Keratinocyte (primary cell): ENCODE measurements around the gene DVL1. TPM values are rescaled to one million over a fixed set of nuclear protein-coding genes. Genes with fewer than 3 reads are reported as not detected.

Experiments
- DNase-seq: peaks from one replicate; pipeline ENCODE4 v3.0.0-alpha.2; 2011; ENCODE audit warnings: low read depth, missing footprints, low spot score
- FAIRE-seq: peaks from 2 replicates; lab custom pipeline; 2011; peaks lifted over from hg19 to GRCh38; lab: Jason Lieb, UNC
- H2AFZ ChIP-seq: 2 replicates; pipeline ENCODE4 v1.6.0; 2012; ENCODE audit warnings: low read length, control low read depth, inconsistent platforms; ENCODE audit not compliant: control insufficient read depth
- H3K27ac ChIP-seq: 2 replicates; pipeline ENCODE4 v1.5.1; 2011; ENCODE audit warnings: low read length; ENCODE audit not compliant: control insufficient read depth, insufficient read depth
- H3K27me3 ChIP-seq: 3 replicates; pipeline ENCODE4 v1.6.0; 2011; ENCODE audit warnings: low read length; ENCODE audit not compliant: control insufficient read depth, insufficient read depth; ENCODE audit errors: extremely low read depth
- H3K36me3 ChIP-seq, 2 experiments: 2 replicates in 1 of 2; 3 replicates in 1 of 2; pipeline ENCODE4 v1.5.1; 2011; ENCODE audit warnings: low read length in 2 of 2, mild to moderate bottlenecking in 1 of 2; ENCODE audit not compliant: control insufficient read depth in 2 of 2, insufficient read depth in 2 of 2; ENCODE audit errors: extremely low read depth in 1 of 2
- H3K4me1 ChIP-seq: 3 replicates; pipeline ENCODE4 v1.5.1; 2011; ENCODE audit warnings: low read length; ENCODE audit not compliant: control insufficient read depth, insufficient read depth; ENCODE audit errors: extremely low read depth
- H3K4me2 ChIP-seq: 3 replicates; pipeline ENCODE4 v1.6.0; 2011; ENCODE audit warnings: low read depth, low read length; ENCODE audit not compliant: control insufficient read depth, insufficient read depth; ENCODE audit errors: extremely low read depth
- H3K4me3 ChIP-seq, 3 experiments: fragments of 200-600 bp in 1 of 3; sonication (generic) in 1 of 3; 2 replicates in 2 of 3; 3 replicates in 1 of 3; pipeline ENCODE4 v1.5.1; 2011 to 2016; ENCODE audit warnings: low read length in 3 of 3, mild to moderate bottlenecking in 3 of 3, control low read depth in 2 of 3, inconsistent platforms in 1 of 3, low read depth in 1 of 3, mixed read lengths in 1 of 3, mixed run types in 1 of 3, moderate library complexity in 1 of 3; ENCODE audit not compliant: control insufficient read depth in 2 of 3, insufficient read depth in 2 of 3; ENCODE audit errors: extremely low read depth in 1 of 3
- H3K79me2 ChIP-seq: 2 replicates; pipeline ENCODE4 v1.6.0; 2012; ENCODE audit warnings: low read length; ENCODE audit not compliant: control insufficient read depth, insufficient read depth
- H3K9ac ChIP-seq: 3 replicates; pipeline ENCODE4 v1.6.0; 2011; ENCODE audit warnings: low read length; ENCODE audit not compliant: control insufficient read depth, insufficient read depth; ENCODE audit errors: extremely low read depth
- H3K9me1 ChIP-seq: 3 replicates; pipeline ENCODE4 v1.6.0; 2011; ENCODE audit warnings: low read length; ENCODE audit not compliant: control insufficient read depth, insufficient read depth; ENCODE audit errors: extremely low read depth
- H3K9me3 ChIP-seq: 2 replicates; pipeline ENCODE4 v1.5.1; 2012; ENCODE audit warnings: low read depth, low read length; ENCODE audit not compliant: control insufficient read depth
- H4K20me1 ChIP-seq: 3 replicates; pipeline ENCODE4 v1.6.0; 2011; ENCODE audit warnings: low read length; ENCODE audit not compliant: control insufficient read depth, insufficient read depth; ENCODE audit errors: extremely low read depth
- EZH2 ChIP-seq: IDR thresholded peaks from one replicate; pipeline ENCODE4 v1.6.1; 2012; ENCODE audit warnings: inconsistent platforms, mild to moderate bottlenecking, low read length, moderate library complexity
- dilution Hi-C: fragments of 300-500 bp; cut with MboI; formaldehyde crosslinking; loops from one replicate; pipeline ENCODE4 v1.7.0; 2020; ENCODE audit warnings: low sequenced_read_pairs; ENCODE audit not compliant: extremely low pct_ligation_motif_present
- polyA plus RNA-seq, 5 experiments: library from polyadenylated mRNA; depleted of rRNA in 3 of 5; stranded (reverse) in 3 of 5; stranded (forward) in 1 of 5; unstranded in 1 of 5; fragments of >200 nt; gene quantifications; 1 replicate in 1 of 5; 2 replicates in 3 of 5; 3 replicates in 1 of 5; pipeline versions ENCODE4 v1.2.1 to v1.2.3, GENCODE V29; 2011 to 2012; ENCODE audit warnings: missing spikeins in 2 of 5, low read depth in 1 of 5, low replicate concordance in 1 of 5
- TF ChIP-seq, protein P1 (sequence below), 3 experiments: IDR thresholded peaks in 1 of 3; conservative IDR thresholded peaks in 1 of 3; optimal IDR thresholded peaks in 1 of 3; 2 replicates in 2 of 3; 3 replicates in 1 of 3; pipeline versions ENCODE3 to v1.5.1; 2011; ENCODE audit warnings: low read length in 3 of 3, mild to moderate bottlenecking in 3 of 3, moderate library complexity in 2 of 3, control low read depth in 1 of 3, inconsistent platforms in 1 of 3; ENCODE audit not compliant: insufficient read depth in 2 of 3; ENCODE audit errors: extremely low read depth in 1 of 3

Gene DVL1
- polyA plus RNA-seq, 1 donor (not counting 4 experiments of a cell fraction or from before 2014, with no cell fraction given) = 31.6 TPM

DNA sequence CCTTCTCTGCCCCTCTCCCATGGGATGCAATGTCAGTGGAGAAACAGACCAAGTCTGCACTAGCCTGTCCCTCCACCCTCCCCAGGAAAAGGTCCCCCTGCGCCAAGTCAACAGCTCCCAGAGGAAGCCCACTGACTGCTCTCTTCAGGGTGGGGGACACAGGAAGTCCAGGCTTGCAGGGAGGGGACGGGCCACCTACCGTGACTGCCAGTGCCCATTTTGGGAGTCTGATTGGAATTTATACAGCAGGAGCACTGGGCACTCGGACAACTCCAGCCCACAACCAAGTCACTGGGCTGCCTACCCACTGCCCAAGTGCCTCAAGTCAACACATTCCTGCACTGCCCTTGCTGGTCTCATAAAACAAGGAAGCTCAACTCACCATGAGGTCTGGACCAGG is 43.8 kb upstream of the DVL1 start:
- no peak overlapping the region for H3K27ac ChIP-seq
- peaks cover 5% of the 10 kb centered on the region for H3K4me1 ChIP-seq
- H3K9me1 ChIP-seq = no peaks in the 10 kb centered on the region
- H3K9me3 ChIP-seq = no peaks in the 10 kb centered on the region
- dilution Hi-C loops = no loop called here
- H3K27me3 ChIP-seq = no peaks in the 10 kb centered on the region
- no peak overlapping the region for H3K4me2 ChIP-seq
- no peak overlapping the region for H2AFZ ChIP-seq
- H3K36me3 ChIP-seq = peaks cover 57 to 64% of the 10 kb centered on the region in 2 experiments
- no peaks in the 10 kb centered on the region for H4K20me1 ChIP-seq
- FAIRE-seq = no peak
- TF ChIP-seq EZH2 = no peak
- TF ChIP-seq, protein P1, sequence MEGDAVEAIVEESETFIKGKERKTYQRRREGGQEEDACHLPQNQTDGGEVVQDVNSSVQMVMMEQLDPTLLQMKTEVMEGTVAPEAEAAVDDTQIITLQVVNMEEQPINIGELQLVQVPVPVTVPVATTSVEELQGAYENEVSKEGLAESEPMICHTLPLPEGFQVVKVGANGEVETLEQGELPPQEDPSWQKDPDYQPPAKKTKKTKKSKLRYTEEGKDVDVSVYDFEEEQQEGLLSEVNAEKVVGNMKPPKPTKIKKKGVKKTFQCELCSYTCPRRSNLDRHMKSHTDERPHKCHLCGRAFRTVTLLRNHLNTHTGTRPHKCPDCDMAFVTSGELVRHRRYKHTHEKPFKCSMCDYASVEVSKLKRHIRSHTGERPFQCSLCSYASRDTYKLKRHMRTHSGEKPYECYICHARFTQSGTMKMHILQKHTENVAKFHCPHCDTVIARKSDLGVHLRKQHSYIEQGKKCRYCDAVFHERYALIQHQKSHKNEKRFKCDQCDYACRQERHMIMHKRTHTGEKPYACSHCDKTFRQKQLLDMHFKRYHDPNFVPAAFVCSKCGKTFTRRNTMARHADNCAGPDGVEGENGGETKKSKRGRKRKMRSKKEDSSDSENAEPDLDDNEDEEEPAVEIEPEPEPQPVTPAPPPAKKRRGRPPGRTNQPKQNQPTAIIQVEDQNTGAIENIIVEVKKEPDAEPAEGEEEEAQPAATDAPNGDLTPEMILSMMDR (optimal IDR thresholded peaks at IDR 0.05 in 1 of 3, IDR thresholded peaks at IDR 0.05 in 1 of 3, conservative IDR thresholded peaks at IDR 0.05 in 1 of 3; ENCODE audit: extremely low read depth in 1 of 3, insufficient read depth in 2 of 3, low read length in 3 of 3) = no peak
- H3K9ac ChIP-seq = no peak overlapping the region
- H3K79me2 ChIP-seq = peaks cover 41% of the 10 kb centered on the region
- no peak overlapping the region for H3K4me3 ChIP-seq
- DNase-seq = no peak

DNA sequence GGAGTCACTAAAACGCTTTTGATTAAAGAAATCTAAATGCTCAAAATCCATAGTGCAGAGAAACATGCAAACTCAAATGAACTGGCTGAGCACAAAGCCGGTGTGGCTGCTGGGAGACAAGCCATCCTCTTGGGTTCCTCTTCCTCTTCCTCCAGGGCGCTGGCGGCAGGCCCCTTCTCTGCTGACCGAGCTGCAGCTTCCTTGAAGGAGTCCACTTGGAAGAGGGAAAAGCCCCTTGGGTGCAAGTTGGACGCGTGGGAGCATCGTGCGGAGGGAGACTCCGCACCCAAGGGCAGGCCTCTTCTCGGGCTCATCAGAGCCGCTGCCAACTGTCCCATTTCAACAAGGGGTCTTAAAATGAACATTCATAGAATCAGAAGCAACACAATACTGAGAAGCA is 42.0 kb upstream of the DVL1 start:
- no peak overlapping the region for H2AFZ ChIP-seq
- H3K27ac ChIP-seq = no peak overlapping the region
- no peak for DNase-seq
- no peaks in the 10 kb centered on the region for H3K9me3 ChIP-seq
- TF ChIP-seq, protein P1 (optimal IDR thresholded peaks at IDR 0.05 in 1 of 3, IDR thresholded peaks at IDR 0.05 in 1 of 3, conservative IDR thresholded peaks at IDR 0.05 in 1 of 3; ENCODE audit: extremely low read depth in 1 of 3, insufficient read depth in 2 of 3, low read length in 3 of 3) = no peak
- TF ChIP-seq EZH2 = no peak
- peaks cover 65 to 67% of the 10 kb centered on the region in 2 experiments for H3K36me3 ChIP-seq
- FAIRE-seq = no peak
- H3K9me1 ChIP-seq = no peaks in the 10 kb centered on the region
- H3K4me3 ChIP-seq = no peak overlapping the region
- no peak overlapping the region for H3K9ac ChIP-seq
- no peaks in the 10 kb centered on the region for H4K20me1 ChIP-seq
- no peaks in the 10 kb centered on the region for H3K27me3 ChIP-seq
- no peaks in the 10 kb centered on the region for H3K4me1 ChIP-seq
- dilution Hi-C loops = no loop called here
- no peak overlapping the region for H3K4me2 ChIP-seq
- H3K79me2 ChIP-seq = peaks cover 33% of the 10 kb centered on the region
